Effector memory CD8-positive, alpha-beta T cell (primary cell): ENCODE measurements around the gene TUBG1.
"Not testable (repeated sequence)": the region's sequence is repeated elsewhere in the genome, so short reads cannot be mapped to it uniquely, and the experiment has no call there.

Experiments
- ATAC-seq: fragments of 150-1000 bp; cut with Tn5 transposase; replicated peaks from 2 replicates; pipeline ENCODE4 v1.10.0; 2021; ENCODE audit warnings: mild to moderate bottlenecking, moderate library complexity
- DNase-seq, 3 experiments: peaks; one replicate each; pipeline ENCODE4 v3.0.0; 2021
- H3K27ac Mint-ChIP-seq, 2 donors: one replicate each; pipeline ENCODE4 v1.8.0; 2022; ENCODE audit warnings: mild to moderate bottlenecking in 2 of 2, mixed read lengths in 2 of 2, moderate library complexity in 2 of 2
- H3K27me3 Mint-ChIP-seq, 2 donors: one replicate each; pipeline ENCODE4 v1.8.0; 2022; ENCODE audit warnings: mixed read lengths in 2 of 2
- H3K36me3 Mint-ChIP-seq: one replicate; pipeline ENCODE4 v1.8.0; 2022; ENCODE audit warnings: mild to moderate bottlenecking, moderate library complexity, mixed read lengths; ENCODE audit not compliant: insufficient read depth
- H3K4me1 Mint-ChIP-seq, 2 donors: one replicate each; pipeline ENCODE4 v1.8.0; 2022; ENCODE audit warnings: low read depth in 2 of 2, mixed read lengths in 2 of 2
- H3K4me3 Mint-ChIP-seq, 2 donors: one replicate each; pipeline ENCODE4 v1.8.0; 2022; ENCODE audit warnings: mild to moderate bottlenecking in 2 of 2, mixed read lengths in 2 of 2, moderate library complexity in 2 of 2
- H3K9me3 Mint-ChIP-seq, 2 donors: one replicate each; pipeline ENCODE4 v1.8.0; 2022; ENCODE audit warnings: mixed read lengths in 2 of 2

TUBG1 gene

DNA sequence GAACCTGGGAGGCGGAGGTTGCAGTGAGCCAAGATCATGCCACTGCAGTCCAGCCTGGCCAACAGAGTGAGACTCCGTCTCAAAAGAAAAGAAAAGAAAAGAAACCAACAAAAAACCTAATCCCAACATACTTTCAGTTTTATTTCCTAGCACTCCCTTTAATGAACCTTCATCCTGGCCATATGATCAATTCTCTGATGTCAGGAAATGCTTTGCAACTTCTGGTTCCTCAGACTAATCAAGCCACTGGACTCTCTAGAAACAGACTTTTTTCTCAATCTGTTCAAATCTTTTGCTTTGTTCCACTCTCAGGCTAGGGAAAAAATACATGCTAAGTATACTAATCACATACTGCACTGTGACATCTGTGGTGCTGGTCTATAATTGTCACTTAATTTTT is 18.6 kb upstream of the TUBG1 start:
- DNase-seq (no peak), ATAC-seq (no peak)
- Mint-ChIP-seq H3K4me1 (peaks cover 5 to 16% of the 10 kb centered on the region in 2 donors), H3K27me3 (no peaks in the 10 kb centered on the region), H3K27ac (no peak overlapping the region), H3K36me3 (peaks cover 90% of the 10 kb centered on the region), H3K9me3 (no peaks in the 10 kb centered on the region), H3K4me3 (no peak overlapping the region)

DNA sequence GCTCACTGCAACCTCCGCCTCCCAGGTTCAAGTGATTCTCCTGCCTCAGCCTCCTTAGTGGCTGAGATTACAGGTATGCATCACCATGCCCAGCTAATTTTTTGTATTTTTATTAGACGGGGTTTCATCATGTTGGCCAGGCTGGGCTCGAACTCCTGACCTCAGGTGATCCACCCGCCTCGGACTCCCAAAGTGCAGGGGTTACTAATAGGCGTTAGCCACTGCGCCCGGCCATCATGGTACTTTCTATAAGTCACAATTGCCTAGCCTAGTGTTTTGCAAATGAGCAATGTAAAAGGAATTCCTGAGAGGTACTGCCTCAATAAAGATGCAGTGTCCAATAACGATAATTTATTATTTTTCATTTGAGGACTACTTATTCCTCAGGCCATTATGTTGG is 18.1 kb upstream of the TUBG1 start:
- Mint-ChIP-seq H3K27me3 (no peaks in the 10 kb centered on the region), H3K27ac (no peak overlapping the region), H3K36me3 (peaks cover 90% of the 10 kb centered on the region)

DNA sequence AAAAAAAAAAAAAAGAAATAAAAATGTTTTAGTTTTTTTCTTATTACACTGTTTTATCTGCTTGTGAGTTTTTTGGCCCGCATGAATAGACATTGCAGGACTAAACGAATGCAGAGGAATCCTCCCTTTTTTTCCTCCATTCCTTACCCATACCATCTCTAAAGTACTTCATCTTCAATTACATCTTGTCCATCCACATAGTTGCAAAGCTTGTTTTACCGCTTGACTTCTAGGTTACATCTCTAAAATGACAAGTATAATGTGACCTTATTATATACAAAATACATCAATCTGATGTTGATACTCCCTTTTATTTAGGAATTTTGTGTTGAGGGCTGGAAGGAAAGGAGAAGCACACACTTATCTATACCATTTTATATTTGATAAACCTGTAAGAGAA is 13.1 kb upstream of the TUBG1 start:
- peaks cover 16 to 38% of the 10 kb centered on the region in 2 donors for H3K4me1 Mint-ChIP-seq
- ATAC-seq (no peak), DNase-seq (no peak)
- H3K27ac Mint-ChIP-seq = no peak overlapping the region
- H3K4me3 Mint-ChIP-seq = no peak overlapping the region
- H3K36me3 Mint-ChIP-seq = peaks cover 87% of the 10 kb centered on the region
- H3K27me3 Mint-ChIP-seq = no peaks in the 10 kb centered on the region
- no peaks in the 10 kb centered on the region for H3K9me3 Mint-ChIP-seq

More for the DNA sequence above, 18.1 kb upstream of the TUBG1 start:
- no peak overlapping the region for H3K4me3 Mint-ChIP-seq
- DNase-seq (no peak), ATAC-seq (no peak)
- no peaks in the 10 kb centered on the region for H3K9me3 Mint-ChIP-seq
- peaks cover 7 to 18% of the 10 kb centered on the region in 2 donors for H3K4me1 Mint-ChIP-seq

DNA sequence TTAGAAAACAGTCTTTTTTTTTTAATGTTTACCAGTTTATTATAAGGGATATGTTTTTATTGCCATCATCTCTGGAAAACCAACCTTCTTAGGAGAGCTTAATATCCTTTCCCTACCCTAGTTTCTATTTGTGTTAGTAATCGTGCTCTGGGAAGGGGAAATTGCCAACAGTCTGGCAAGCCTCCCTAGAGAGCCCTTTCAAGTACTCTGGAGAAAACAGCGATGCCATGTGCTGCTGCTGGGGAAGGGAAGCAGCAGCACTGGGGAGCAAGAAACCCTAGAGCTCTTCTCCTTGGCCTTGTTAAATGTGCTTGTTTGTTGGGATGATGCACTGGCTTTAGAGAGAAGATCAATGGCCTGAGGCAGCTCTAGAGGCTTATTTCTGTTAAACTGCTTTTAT is 10.6 kb upstream of the TUBG1 start:
- Mint-ChIP-seq H3K36me3 (peaks cover 88% of the 10 kb centered on the region), H3K27me3 (no peaks in the 10 kb centered on the region), H3K4me1 (peaks cover 26 to 45% of the 10 kb centered on the region in 2 donors), H3K9me3 (no peaks in the 10 kb centered on the region), H3K4me3 (peak overlapping the region in 1 of 2 donors; percentile 14), H3K27ac (peak overlapping the region in 1 of 2 donors; percentile 8)
- DNase-seq = no peak
- no peak for ATAC-seq

DNA sequence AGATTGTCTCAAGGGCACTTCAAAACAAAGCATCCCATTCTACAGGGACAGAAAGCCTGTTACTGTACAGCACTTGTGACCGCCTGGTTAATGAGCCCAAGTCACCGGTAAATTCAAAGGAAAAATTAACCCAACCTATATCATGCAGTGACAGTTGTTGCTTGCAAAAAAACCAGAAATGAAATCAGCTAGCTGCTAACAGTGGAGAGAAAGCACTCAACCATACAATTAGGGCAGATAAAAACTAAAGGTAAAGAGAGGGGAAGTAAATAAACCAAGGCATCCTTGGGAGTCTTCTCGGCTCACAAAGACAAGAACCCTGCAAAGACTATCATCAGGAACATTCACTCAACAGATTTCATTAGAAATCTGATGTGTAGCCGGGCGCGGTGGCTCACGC is 6.2 kb upstream of the TUBG1 start:
- no peaks in the 10 kb centered on the region for H3K9me3 Mint-ChIP-seq
- H3K27me3 Mint-ChIP-seq = no peaks in the 10 kb centered on the region
- DNase-seq = no peak
- peaks cover 47 to 71% of the 10 kb centered on the region in 2 donors for H3K4me1 Mint-ChIP-seq
- peak overlapping the region; percentile 77 to 88 for H3K27ac Mint-ChIP-seq
- ATAC-seq = no peak
- peaks cover 72% of the 10 kb centered on the region for H3K36me3 Mint-ChIP-seq
- peak overlapping the region; percentile 23 to 54 for H3K4me3 Mint-ChIP-seq

DNA sequence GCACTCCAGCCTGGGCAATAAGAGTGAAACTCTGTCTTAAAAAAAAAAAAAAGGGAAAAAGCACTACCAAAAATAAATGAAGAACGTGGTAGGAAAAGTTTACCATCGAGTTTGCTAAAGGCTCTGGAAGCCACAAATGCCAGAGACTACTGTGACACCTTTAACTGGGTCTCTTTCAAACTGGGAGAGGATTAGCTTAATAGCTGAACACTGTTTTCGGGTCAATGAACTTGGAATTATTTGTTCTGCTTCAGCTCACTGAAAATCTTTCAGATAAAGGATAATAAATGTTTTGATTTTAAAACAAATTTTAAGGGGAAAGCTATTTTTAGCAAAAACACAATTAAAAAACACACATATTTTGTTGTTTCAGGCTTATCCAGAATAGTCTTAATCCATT is 1.7 kb upstream of the TUBG1 start:
- no peaks in the 10 kb centered on the region for H3K9me3 Mint-ChIP-seq
- peak overlapping the region; percentile 98 to 99 for H3K4me3 Mint-ChIP-seq
- H3K27ac Mint-ChIP-seq = peak overlapping the region; percentile 77 to 97
- no peaks in the 10 kb centered on the region for H3K27me3 Mint-ChIP-seq
- DNase-seq = no peak
- H3K4me1 Mint-ChIP-seq = peaks cover 39 to 56% of the 10 kb centered on the region in 2 donors
- H3K36me3 Mint-ChIP-seq = peaks cover 52% of the 10 kb centered on the region
- ATAC-seq = no peak

DNA sequence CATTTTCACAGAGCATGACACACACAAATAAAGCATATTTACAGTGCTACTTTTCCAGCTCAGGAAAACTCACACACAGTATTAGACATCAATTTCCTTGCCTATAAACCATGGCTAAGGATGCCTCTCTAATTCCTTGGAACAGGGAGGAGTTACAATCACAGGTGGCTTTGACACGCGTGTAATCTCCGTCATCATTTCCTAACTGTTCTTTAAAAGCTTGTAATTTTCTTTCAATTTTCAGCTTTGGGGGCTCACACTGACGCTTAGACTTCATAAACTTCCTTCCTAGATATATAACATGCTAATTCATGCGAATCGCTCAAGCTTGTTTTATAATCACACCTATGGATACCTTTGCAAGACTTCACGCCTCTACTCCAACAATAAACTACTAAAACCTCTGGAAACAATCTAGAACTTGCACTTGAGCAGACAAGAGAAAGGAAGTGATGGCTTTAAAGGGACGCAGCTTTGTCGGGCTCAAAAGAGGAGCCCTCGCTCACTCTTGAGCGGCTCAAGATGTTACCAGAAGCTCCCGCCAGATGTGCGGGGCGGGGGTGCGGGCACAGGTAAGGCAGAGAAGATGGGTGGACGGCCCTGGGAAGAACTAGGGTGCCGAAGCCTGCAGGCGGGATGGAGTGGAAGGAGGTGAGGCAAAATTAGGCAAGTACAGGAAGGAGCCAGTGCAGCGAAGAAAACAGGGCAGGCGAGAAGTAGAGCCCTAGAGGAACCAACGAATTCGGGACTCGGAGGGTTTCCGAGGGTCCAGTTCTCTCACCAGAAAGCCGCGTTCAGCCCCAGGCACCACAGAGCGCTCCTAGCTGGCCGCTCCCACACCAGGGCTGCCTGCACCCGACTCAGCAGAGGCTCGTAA is 940 bp upstream of the TUBG1 start:
- Mint-ChIP-seq H3K36me3 (peaks cover 50% of the 10 kb centered on the region), H3K9me3 (no peaks in the 10 kb centered on the region), H3K4me1 (peaks cover 32 to 49% of the 10 kb centered on the region in 2 donors), H3K27me3 (no peaks in the 10 kb centered on the region), H3K4me3 (peak overlapping the region; percentile 98 to 99), H3K27ac (peak overlapping the region; percentile 97)
- ATAC-seq (peak; percentile 62), DNase-seq (peak in 1 of 3 experiments; percentile 6)

DNA sequence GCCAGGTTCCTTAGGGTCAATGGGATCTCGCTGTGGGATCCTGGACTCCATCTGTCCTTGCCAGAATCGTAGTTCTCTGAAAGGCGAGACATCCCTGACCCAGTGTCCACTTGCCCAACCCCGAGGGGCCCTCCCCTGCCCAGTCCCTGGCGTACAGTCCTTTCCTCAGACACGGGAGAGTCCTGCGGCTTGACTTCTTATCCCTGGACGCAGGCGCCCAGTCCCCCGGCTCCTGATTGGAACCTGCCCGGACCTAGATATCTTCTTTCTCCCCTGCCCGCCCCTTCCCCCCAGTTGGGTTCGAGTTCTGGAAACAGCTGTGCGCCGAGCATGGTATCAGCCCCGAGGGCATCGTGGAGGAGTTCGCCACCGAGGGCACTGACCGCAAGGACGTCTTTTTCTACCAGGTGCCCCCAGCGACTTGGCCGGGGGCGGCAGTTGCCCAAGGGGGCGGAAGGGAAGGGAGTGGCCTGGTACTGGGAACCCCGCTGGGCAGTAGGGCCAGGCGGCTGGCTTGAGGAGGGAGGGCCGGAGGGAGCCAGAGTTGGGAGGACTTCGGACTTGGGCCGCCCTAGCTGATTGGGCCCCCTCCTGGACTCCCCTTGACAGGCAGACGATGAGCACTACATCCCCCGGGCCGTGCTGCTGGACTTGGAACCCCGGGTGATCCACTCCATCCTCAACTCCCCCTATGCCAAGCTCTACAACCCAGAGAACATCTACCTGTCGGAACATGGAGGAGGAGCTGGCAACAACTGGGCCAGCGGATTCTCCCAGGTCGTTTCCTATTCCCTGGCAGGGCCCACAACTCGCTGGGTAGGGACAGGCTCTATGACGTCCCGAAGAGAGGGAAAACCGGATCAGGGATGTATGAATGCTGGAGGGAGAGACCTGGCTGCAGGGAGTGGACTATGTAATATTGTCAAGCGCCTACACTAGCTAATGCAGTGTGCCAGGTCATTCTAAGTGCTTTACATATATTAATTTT is 625 bp downstream of the TUBG1 start:
- Mint-ChIP-seq H3K4me3 (peak overlapping the region; percentile 98 to 99), H3K27ac (peak overlapping the region; percentile 97), H3K36me3 (peaks cover 45% of the 10 kb centered on the region), H3K4me1 (peaks cover 24 to 35% of the 10 kb centered on the region in 2 donors)
- not testable (repeated sequence) for H3K27me3 Mint-ChIP-seq, H3K9me3 Mint-ChIP-seq, ATAC-seq
- DNase-seq = peak in 1 of 3 experiments; percentile 2

DNA sequence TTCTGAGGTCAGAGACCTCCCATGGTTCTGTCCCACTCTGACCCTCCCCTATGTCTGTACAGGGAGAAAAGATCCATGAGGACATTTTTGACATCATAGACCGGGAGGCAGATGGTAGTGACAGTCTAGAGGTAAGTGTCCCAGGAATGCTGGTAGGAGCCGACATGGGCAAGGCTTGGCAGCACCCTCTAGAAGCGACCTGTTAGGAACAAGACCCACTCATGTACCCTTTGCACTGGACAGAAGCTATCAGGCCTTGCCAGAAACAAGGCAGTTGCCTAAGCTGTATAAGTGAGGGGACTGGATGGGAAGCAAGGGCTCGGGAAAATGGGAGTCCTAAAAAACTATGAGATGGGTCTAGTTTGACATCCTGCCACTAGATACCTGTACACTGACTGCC is 2.5 kb downstream of the TUBG1 start:
- Mint-ChIP-seq H3K27me3 (no peaks in the 10 kb centered on the region), H3K4me1 (peaks cover 9 to 16% of the 10 kb centered on the region in 2 donors), H3K4me3 (no peak overlapping the region), H3K27ac (no peak overlapping the region), H3K9me3 (no peaks in the 10 kb centered on the region), H3K36me3 (peaks cover 33% of the 10 kb centered on the region)
- no peak for DNase-seq
- ATAC-seq = no peak

DNA sequence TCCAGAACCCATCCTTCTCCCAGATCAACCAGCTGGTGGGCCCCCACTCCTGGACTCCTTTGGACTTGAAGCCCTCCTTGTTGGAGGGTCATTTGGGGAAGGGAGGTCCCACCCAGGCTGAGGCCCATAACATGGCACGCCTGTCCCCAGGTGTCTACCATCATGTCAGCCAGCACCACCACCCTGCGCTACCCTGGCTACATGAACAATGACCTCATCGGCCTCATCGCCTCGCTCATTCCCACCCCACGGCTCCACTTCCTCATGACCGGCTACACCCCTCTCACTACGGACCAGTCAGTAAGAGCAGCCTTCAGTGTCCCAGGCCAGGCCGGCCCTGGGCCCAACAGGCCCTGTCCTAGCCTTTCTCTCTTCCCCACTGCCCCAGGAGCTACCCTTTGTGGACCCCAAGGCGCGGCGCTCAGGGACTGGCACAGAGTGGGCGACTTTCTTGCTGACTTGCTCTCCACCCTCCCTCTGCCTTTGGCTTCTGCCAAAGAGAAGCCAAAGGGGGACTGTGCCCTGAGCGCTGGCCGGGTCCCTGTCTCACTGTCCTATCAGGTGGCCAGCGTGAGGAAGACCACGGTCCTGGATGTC is 4.3 kb downstream of the TUBG1 start:
- H3K9me3 Mint-ChIP-seq = no peaks in the 10 kb centered on the region
- ATAC-seq = no peak
- H3K4me3 Mint-ChIP-seq = no peak overlapping the region
- H3K27me3 Mint-ChIP-seq = no peaks in the 10 kb centered on the region
- H3K36me3 Mint-ChIP-seq = peaks cover 28% of the 10 kb centered on the region
- no peak overlapping the region for H3K27ac Mint-ChIP-seq
- DNase-seq = no peak
- H3K4me1 Mint-ChIP-seq = peaks cover 6 to 7% of the 10 kb centered on the region in 2 donors

DNA sequence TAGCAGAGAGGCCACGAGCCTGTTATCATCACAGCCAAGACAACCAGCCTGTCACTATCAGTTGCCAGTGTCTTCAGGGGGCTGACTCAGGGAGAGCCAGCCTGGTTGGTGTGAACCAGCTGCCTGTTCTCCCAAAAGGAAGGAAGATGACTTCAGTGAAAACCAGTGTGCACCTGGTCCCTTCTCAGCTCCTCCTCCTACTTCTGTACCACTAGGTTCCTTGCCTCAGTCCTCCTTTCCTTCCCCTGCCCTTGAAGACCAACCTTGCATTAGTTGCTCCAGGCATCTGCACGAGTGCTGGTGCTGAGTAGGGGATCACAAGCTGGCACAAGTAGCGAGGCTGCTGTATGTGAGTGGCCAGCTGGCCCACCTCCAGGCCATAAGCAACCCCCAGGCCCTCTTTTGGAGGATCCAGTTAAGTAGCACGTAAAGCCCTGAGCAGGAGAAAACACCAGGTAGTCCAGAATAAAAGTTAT is 8.5 kb downstream of the TUBG1 start:
- Mint-ChIP-seq H3K9me3 (no peaks in the 10 kb centered on the region), H3K27ac (no peak overlapping the region), H3K36me3 (peaks cover 12% of the 10 kb centered on the region), H3K4me1 (peaks cover 0 to 5% of the 10 kb centered on the region in 2 donors), H3K27me3 (no peaks in the 10 kb centered on the region), H3K4me3 (no peak overlapping the region)
- ATAC-seq (no peak), DNase-seq (no peak)

DNA sequence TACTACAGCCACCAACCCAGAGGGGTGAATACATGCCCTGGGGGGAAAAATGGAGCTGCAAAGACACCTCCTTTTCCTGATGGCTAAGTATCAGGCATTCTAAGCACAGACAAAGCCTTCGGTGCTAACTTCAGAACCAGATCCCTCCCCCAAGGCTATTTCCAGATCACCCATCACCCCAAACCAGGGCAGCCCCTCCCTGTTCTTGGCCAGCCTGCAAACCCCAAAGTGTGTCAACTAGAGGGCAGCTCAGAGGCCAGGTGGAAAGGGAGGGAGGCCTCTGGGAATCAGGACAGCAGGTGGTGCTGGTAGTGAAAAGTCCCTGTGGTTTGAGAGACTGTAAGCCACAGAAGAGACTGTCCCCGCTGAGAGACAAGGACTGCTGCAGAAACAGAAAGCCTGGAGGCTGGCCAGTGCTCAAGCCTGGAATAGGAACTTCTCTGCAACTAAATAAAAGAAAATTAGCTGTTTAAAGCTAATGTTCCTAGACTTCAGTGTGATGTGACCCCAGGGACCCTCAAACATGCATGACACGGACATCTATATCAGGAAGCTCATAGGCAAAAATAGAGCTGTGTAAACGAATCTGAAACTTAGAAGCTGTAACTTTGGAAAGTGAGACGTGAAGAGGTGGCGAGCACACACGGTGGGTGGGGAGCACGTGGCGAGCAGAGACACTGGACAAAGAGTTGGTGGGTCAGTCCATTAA is 9.1 kb downstream of the TUBG1 start:
- peaks cover 9% of the 10 kb centered on the region for H3K36me3 Mint-ChIP-seq
- no peak overlapping the region for H3K27ac Mint-ChIP-seq
- H3K4me3 Mint-ChIP-seq = no peak overlapping the region

More for the DNA sequence above, 9.1 kb downstream of the TUBG1 start:
- peaks cover 0 to 5% of the 10 kb centered on the region in 2 donors for H3K4me1 Mint-ChIP-seq
- ATAC-seq = peak; percentile 26
- no peaks in the 10 kb centered on the region for H3K27me3 Mint-ChIP-seq
- DNase-seq = no peak
- H3K9me3 Mint-ChIP-seq = no peaks in the 10 kb centered on the region
